GM12878 (cell line): ENCODE results near the gene VEPH1. TPM values are rescaled to one million over a fixed set of nuclear protein-coding genes. Genes with fewer than 3 reads are reported as not detected.

Source experiments
- ATAC-seq: fragments of 200-7000 bp; cut with Tn5 transposase; 3 replicates; pipeline ENCODE4 v1.9.1; 2020; ENCODE audit warnings: mild to moderate bottlenecking, moderate library complexity
- BruUV-seq: library from RNA; stranded (reverse); fragments of 400-500 nt; replicated peaks from 2 replicates; lab custom pipeline; 2021; lab: Mats Ljungman, UMichigan
- CTCF ChIA-PET: fragments of 300-600 bp; sonication (Branson Sonifier 250); formaldehyde crosslinking; extraction: SDS; loops from one replicate; lab custom pipeline; 2021; ENCODE audit warnings: inconsistent platforms; lab: Yijun Ruan, JAX
- POLR2A ChIA-PET: fragments of 350-600 bp; formaldehyde crosslinking; extraction: SDS; loops from one replicate; lab custom pipeline; 2021; ENCODE audit warnings: inconsistent platforms; lab: Charles Lee
- RAD21 ChIA-PET: fragments of 300-600 bp; sonication (Branson Sonifier 250); formaldehyde crosslinking; loops from one replicate; lab custom pipeline; 2023; ENCODE audit warnings: antibody characterized with exemption; ENCODE audit not compliant: unreplicated experiment; lab: Charles Lee
- SMC1A ChIA-PET: fragments of 300-600 bp; sonication (Branson Sonifier 250); formaldehyde crosslinking; loops from one replicate; lab custom pipeline; 2023; ENCODE audit not compliant: unreplicated experiment, uncharacterized antibody; lab: Charles Lee
- DNase-seq: peaks from one replicate; pipeline ENCODE4 v3.0.0-alpha.2; 2011; ENCODE audit warnings: low read depth, low spot score
- FAIRE-seq: peaks from 3 replicates; lab custom pipeline; 2011; peaks lifted over from hg19 to GRCh38; lab: Jason Lieb, UNC
- H2AFZ ChIP-seq: 2 replicates; pipeline ENCODE4 v1.6.0; 2011; ENCODE audit warnings: low read depth, low read length, control low read depth; ENCODE audit not compliant: control insufficient read depth
- H3K27ac ChIP-seq: 2 replicates; pipeline ENCODE4 v1.5.1; 2011; ENCODE audit warnings: control low read depth; ENCODE audit not compliant: control insufficient read depth, insufficient read depth
- H3K27me3 ChIP-seq, 2 experiments: replicated peaks in 1 of 2; 2 replicates each; pipeline versions ENCODE4 v1.6.0 to v1.6.1; 2011; ENCODE audit warnings: low read length in 1 of 2; ENCODE audit not compliant: control insufficient read depth in 2 of 2, insufficient read depth in 2 of 2
- H3K36me3 ChIP-seq, 2 experiments: 2 replicates each; pipeline ENCODE4 v1.5.1; 2011; ENCODE audit warnings: low read length in 1 of 2; ENCODE audit not compliant: control insufficient read depth in 2 of 2, insufficient read depth in 2 of 2
- H3K4me1 ChIP-seq: 2 replicates; pipeline ENCODE4 v1.6.1; 2011; ENCODE audit warnings: mild to moderate bottlenecking, low read length, moderate library complexity, mixed read lengths; ENCODE audit not compliant: control insufficient read depth, insufficient read depth
- H3K4me2 ChIP-seq: 2 replicates; pipeline ENCODE4 v1.6.0; 2011; ENCODE audit warnings: control low read depth; ENCODE audit not compliant: control insufficient read depth, insufficient read depth
- H3K4me3 ChIP-seq: fragments of 200-600 bp; sonication (generic); 2 replicates; pipeline ENCODE4 v1.5.1; 2016
- H3K79me2 ChIP-seq: 2 replicates; pipeline ENCODE4 v1.6.0; 2011; ENCODE audit warnings: low read length; ENCODE audit not compliant: control insufficient read depth, insufficient read depth
- H3K9ac ChIP-seq: 2 replicates; pipeline ENCODE4 v1.8.0; 2011; ENCODE audit warnings: low read length, control low read depth, mixed read lengths; ENCODE audit not compliant: control insufficient read depth, insufficient read depth
- H3K9me3 ChIP-seq: replicated peaks from 3 replicates; pipeline ENCODE4 v1.5.1; 2011; ENCODE audit warnings: mild to moderate bottlenecking, low read length; ENCODE audit not compliant: control insufficient read depth, insufficient read depth
- H4K20me1 ChIP-seq: 2 replicates; pipeline ENCODE4 v1.6.0; 2011; ENCODE audit not compliant: control insufficient read depth, insufficient read depth
- HSF1 ChIP-seq: fragments of 150-350 bp; IDR thresholded peaks from 2 replicates; pipeline ENCODE4 v1.6.1; 2014; ENCODE audit warnings: mild to moderate bottlenecking, low read depth, low read length
- NR2F1 ChIP-seq: fragments of 450-650 bp; conservative IDR thresholded peaks from 2 replicates; pipeline ENCODE4 v1.6.1; 2017; ENCODE audit warnings: mild to moderate bottlenecking
- RAD51 ChIP-seq: fragments of 450-650 bp; IDR thresholded peaks from 2 replicates; pipeline ENCODE4 v1.6.1; 2016; ENCODE audit warnings: moderate library complexity, mild to moderate bottlenecking, inconsistent platforms
- STAT3 ChIP-seq: IDR thresholded peaks from 2 replicates; pipeline ENCODE4 v1.6.1; 2011; ENCODE audit warnings: low read depth, low read length, improper control_type of control experiment
- SUZ12 ChIP-seq: fragments of 200-600 bp; sonication (generic); IDR thresholded peaks from one replicate; pipeline ENCODE4 v1.6.1; 2018; ENCODE audit warnings: antibody characterized with exemption, mild to moderate bottlenecking; ENCODE audit not compliant: unreplicated experiment
- WGBS: methylation state at CpG from one replicate; pipeline ENCODE4 v1.1.6; 2016; ENCODE audit warnings: low lambda C conversion rate; ENCODE audit not compliant: insufficient replicate concordance, insufficient coverage; ENCODE audit errors: missing lambda C conversion rate; 5-methylcytosine and 5-hydroxymethylcytosine counted together
- in situ Hi-C: fragments of 300-500 bp; cut with MboI; formaldehyde crosslinking; loops from 9 replicates; pipeline ENCODE4 v1.14.3; 2018; ENCODE audit warnings: mixed read lengths
- intact Hi-C: fragments of 100-400 bp; cut with micrococcal nuclease; formaldehyde crosslinking; loops from one replicate; pipeline ENCODE4 v1.14.2; 2022; ENCODE audit not compliant: unreplicated experiment
- polyA plus RNA-seq, 11 experiments: library from polyadenylated mRNA; depleted of rRNA in 4 of 11; unstranded in 6 of 11; stranded (reverse) in 5 of 11; fragments of >200 nt; fragmentation: Nextera tagmentation in 4 of 11; fragmentation: Illumina TruSeq in 1 of 11; extraction: Ambion mirVana in 4 of 11; extraction: Trizol in 1 of 11; gene quantifications; 1 replicate in 1 of 11; 2 replicates in 10 of 11; pipeline versions ENCODE4 v1.2.1 to v1.2.3, GENCODE V29; 2011 to 2016; ENCODE audit warnings: inconsistent platforms in 2 of 11, missing spikeins in 2 of 11, low read depth in 1 of 11
- total RNA-seq, 4 experiments: library from RNA; depleted of rRNA in 3 of 4; stranded (reverse); fragments of >200 nt in 3 of 4; fragmentation: Illumina TruSeq in 1 of 4; extraction: Trizol in 1 of 4; gene quantifications; 2 replicates each; pipeline versions ENCODE4 v1.2.1 to v1.2.3, GENCODE V29; 2013 to 2021

The VEPH1 gene
- total and polyA plus RNA-seq, 10 of the 15 experiments (the other 5 are each of a cell fraction or from before 2014, with no cell fraction given), result 0.04 to 0.26 (median 0.17) TPM; not detected in 7

- H3K9me3 ChIP-seq, result no peaks in the 10 kb centered on the region
- RAD21 ChIA-PET, result interaction anchor here (1.0 to 4.8 kb wide), 5 partner anchors 18 to 1007 kb away, joined by 3 to 56 read pairs (median 4); no protein-coding TSS in a partner anchor
- H3K4me3 ChIP-seq, result no peak overlapping the region
- no peak overlapping the region for H3K4me2 ChIP-seq
- no peak for FAIRE-seq
- intact Hi-C loops (no loop called here), in situ Hi-C loops (no loop called here)
- no peaks in the 10 kb centered on the region for H3K36me3 ChIP-seq
- SMC1A ChIA-PET, result interaction anchor here (0.8 to 4.8 kb wide), 11 partner anchors 13 to 998 kb away, joined by 3 to 78 read pairs (median 4); no protein-coding TSS in a partner anchor
- POLR2A ChIA-PET, result interaction anchor here (0.6 kb wide), 1 partner anchor 176 kb away, joined by 3 read pairs; no protein-coding TSS in a partner anchor
- H3K9ac ChIP-seq, result no peak overlapping the region
- H3K79me2 ChIP-seq, result no peaks in the 10 kb centered on the region
- H3K4me1 ChIP-seq, result no peaks in the 10 kb centered on the region
- TF ChIP-seq SUZ12 (no peak), RAD51 (no peak), NR2F1 (no peak), HSF1 (no peak), STAT3 (no peak)
- BruUV-seq, result no TSS peak
- CTCF ChIA-PET, result interaction anchor here (0.6 to 7.6 kb wide), 24 partner anchors 9 to 1258 kb away, joined by 3 to 181 read pairs (median 4); no protein-coding TSS in a partner anchor
- DNase-seq, result no peak
- no peak for ATAC-seq
- WGBS, result 37% methylated on average over 9 of the region's 9 CpGs
- no peak overlapping the region for H3K27ac ChIP-seq
- H4K20me1 ChIP-seq, result no peaks in the 10 kb centered on the region; the same call in 1 of the 2 replicates
- no peaks in the 10 kb centered on the region for H3K27me3 ChIP-seq
- no peak overlapping the region for H2AFZ ChIP-seq
These were observed 30.3 kb upstream of the VEPH1 start for GRCh38 chr3:157533298-157534070.
